Sigmoid colon (tissue), 4 donors: ENCODE measurements around the gene GPC6.
A peak's percentile ranks its signal among the peaks of the same experiment; 100 is the strongest.

ENCODE experiments used
- EP300 ChIP-seq, 4 donors: sonication (generic); formaldehyde crosslinking; IDR thresholded peaks; one replicate each; pipeline ENCODE4 v1.6.1; 2017; ENCODE audit warnings: antibody characterized with exemption in 4 of 4
- POLR2AphosphoS5 ChIP-seq, 4 donors: sonication (generic); formaldehyde crosslinking; IDR thresholded peaks; one replicate each; pipeline ENCODE4 v1.6.1; 2017; ENCODE audit warnings: antibody characterized with exemption in 4 of 4
- TF ChIP-seq, protein P1 (sequence below), 4 experiments: fragments of 450-650 bp in 3 of 4; fragments of 200-600 bp in 1 of 4; IDR thresholded peaks; one replicate each; pipeline ENCODE4 v1.5.1; 2016 to 2019; ENCODE audit warnings: antibody characterized with exemption in 4 of 4, mild to moderate bottlenecking in 3 of 4, moderate library complexity in 2 of 4

DNA sequence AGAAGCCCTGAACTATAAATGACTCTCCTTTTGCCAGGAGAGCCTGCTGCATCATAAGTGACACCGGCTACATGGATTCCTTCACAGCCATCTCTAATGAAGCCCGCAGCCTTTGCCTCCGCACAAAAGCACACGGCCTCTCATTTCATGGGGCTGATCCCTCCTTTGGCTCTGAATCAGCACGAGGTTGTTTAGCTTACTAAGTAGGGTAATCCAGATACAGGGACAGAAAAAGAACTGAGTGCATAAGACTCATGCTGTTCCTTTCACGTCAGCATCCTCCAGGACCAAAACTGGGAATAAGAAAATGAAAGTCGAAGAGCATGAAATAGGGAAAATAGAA is 1116.6 kb downstream of the GPC6 start:
- no peak for TF ChIP-seq EP300 (IDR thresholded peaks at IDR 0.05)
- TF ChIP-seq, protein P1, sequence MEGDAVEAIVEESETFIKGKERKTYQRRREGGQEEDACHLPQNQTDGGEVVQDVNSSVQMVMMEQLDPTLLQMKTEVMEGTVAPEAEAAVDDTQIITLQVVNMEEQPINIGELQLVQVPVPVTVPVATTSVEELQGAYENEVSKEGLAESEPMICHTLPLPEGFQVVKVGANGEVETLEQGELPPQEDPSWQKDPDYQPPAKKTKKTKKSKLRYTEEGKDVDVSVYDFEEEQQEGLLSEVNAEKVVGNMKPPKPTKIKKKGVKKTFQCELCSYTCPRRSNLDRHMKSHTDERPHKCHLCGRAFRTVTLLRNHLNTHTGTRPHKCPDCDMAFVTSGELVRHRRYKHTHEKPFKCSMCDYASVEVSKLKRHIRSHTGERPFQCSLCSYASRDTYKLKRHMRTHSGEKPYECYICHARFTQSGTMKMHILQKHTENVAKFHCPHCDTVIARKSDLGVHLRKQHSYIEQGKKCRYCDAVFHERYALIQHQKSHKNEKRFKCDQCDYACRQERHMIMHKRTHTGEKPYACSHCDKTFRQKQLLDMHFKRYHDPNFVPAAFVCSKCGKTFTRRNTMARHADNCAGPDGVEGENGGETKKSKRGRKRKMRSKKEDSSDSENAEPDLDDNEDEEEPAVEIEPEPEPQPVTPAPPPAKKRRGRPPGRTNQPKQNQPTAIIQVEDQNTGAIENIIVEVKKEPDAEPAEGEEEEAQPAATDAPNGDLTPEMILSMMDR (IDR thresholded peaks at IDR 0.05): no peak
- TF ChIP-seq POLR2AphosphoS5 (IDR thresholded peaks at IDR 0.05): peak in 2 of 4 donors; percentile 25 to 44
